ENCODE data around the gene DOK5. TPM values are rescaled to one million over a fixed set of nuclear protein-coding genes. Genes with fewer than 3 reads are reported as not detected.

Gene DOK5
- total and polyA plus RNA-seq, 2 experiments from 2014 or later = 5.0 to 6.9 TPM

DNA sequence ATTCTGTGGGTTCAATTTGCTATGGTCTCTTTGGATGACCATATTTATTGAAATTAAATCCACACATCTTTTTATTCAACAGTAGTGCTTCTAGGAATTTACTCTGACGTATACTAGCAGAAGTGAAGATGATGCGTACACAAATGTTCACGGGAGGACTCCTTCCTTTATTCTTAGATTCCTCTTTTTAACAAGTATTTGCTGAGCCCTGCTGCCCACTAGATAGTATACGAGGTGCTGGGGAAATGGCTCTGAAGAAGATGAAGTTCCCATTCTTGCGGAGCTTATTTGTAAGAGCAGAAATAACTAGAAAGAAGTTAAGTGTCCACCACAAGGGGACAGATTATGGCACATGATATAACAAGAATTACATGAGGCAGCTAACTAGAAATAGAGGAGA lies 145.2 kb downstream of the DOK5 start (continued):
- TF ChIP-seq, protein P1, sequence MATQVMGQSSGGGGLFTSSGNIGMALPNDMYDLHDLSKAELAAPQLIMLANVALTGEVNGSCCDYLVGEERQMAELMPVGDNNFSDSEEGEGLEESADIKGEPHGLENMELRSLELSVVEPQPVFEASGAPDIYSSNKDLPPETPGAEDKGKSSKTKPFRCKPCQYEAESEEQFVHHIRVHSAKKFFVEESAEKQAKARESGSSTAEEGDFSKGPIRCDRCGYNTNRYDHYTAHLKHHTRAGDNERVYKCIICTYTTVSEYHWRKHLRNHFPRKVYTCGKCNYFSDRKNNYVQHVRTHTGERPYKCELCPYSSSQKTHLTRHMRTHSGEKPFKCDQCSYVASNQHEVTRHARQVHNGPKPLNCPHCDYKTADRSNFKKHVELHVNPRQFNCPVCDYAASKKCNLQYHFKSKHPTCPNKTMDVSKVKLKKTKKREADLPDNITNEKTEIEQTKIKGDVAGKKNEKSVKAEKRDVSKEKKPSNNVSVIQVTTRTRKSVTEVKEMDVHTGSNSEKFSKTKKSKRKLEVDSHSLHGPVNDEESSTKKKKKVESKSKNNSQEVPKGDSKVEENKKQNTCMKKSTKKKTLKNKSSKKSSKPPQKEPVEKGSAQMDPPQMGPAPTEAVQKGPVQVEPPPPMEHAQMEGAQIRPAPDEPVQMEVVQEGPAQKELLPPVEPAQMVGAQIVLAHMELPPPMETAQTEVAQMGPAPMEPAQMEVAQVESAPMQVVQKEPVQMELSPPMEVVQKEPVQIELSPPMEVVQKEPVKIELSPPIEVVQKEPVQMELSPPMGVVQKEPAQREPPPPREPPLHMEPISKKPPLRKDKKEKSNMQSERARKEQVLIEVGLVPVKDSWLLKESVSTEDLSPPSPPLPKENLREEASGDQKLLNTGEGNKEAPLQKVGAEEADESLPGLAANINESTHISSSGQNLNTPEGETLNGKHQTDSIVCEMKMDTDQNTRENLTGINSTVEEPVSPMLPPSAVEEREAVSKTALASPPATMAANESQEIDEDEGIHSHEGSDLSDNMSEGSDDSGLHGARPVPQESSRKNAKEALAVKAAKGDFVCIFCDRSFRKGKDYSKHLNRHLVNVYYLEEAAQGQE (IDR thresholded peaks at IDR 0.05; ENCODE audit: unreplicated experiment) = no peak
- no peak for TF ChIP-seq EZH2 (IDR thresholded peaks at IDR 0.05; ENCODE audit: low read depth, unreplicated experiment)
- TF ChIP-seq NANOG (IDR thresholded peaks at IDR 0.05; ENCODE audit: borderline replicate concordance) = no peak
- TF ChIP-seq EZH2phosphoT487 (IDR thresholded peaks at IDR 0.05; ENCODE audit: unreplicated experiment) = no peak

DNA sequence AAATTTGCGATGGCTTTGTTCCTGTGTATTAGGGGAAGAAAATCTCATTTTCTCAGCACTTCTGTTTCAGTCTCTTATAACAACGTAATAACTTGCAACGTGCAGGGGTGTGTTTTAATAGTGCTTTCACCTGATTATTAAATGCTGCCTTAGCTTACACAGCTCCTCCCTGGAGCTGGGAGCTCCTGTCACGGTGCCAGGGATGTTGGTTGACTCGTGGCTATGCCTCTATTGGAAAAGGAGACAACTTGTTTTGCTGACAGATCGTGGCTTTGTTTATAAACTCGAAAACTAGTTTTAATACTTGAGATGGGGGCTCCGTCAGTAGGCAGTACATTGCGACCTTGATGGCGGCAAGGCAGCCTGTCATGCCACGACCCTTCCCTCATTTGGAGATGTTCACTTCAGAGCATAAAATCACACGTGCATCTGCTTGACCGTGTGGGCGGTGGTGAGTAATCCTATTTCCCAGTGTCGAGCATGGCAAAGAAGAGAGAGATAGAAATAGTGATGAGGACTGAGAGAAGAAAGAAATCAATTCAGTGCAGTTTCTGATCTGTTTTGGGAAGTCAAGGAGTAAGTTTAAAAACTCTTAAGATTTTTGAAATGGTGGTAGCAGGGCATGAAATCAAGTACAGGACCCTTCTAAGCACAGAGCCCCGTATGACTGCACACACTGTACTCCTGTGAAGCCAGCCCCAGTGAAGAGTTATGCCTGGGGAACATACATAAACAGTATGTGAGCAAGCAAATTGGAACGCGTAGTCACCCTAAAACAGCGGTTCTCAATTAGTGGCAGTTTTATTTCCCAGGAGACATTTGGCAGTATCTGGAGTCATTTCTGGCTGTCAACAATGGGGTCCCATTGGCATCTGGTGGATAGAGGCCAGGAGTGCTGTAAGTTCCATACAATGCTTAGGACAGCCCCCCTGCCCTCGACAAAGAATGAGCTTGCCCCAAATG lies 147.2 kb downstream of the DOK5 start:
- Histone ChIP-seq H3K4me2 (no peak overlapping the region), H3K4me3 (no peak overlapping the region), H3K27me3 (ENCODE audit: insufficient read depth) (no peaks in the 10 kb centered on the region), H2AFZ (no peak overlapping the region; the same call in 1 of the 2 replicates), H3K79me2 (replicated peaks; ENCODE audit: insufficient read depth) (no peaks in the 10 kb centered on the region), H3F3A (replicated peaks; ENCODE audit: low read depth) (no peaks in the 10 kb centered on the region), H3K27ac (ENCODE audit: low read depth) (no peak overlapping the region), H3K9me2 (ENCODE audit: insufficient read depth) (no peaks in the 10 kb centered on the region), H3K36me3 (ENCODE audit: insufficient read depth) (no peaks in the 10 kb centered on the region), H4K20me1 (replicated peaks; ENCODE audit: insufficient read depth) (no peaks in the 10 kb centered on the region), H3K4me1 (ENCODE audit: insufficient read depth) (peaks cover 17% of the 10 kb centered on the region)
- no peak overlapping the region for H3K4me3 Mint-ChIP-seq
- H3K27me3 Mint-ChIP-seq (ENCODE audit: insufficient read depth, low read depth, poor library complexity) = peaks cover 3% of the 10 kb centered on the region
- ATAC-seq (no peak), DNase-seq (ENCODE audit: low spot score) (no peak)
- H3K9me3 Mint-ChIP-seq = no peaks in the 10 kb centered on the region; the same call in 2 of the 3 replicates
- no peak overlapping the region for H3K27ac Mint-ChIP-seq
- no peaks in the 10 kb centered on the region for H3K36me3 Mint-ChIP-seq (ENCODE audit: low read depth)
- H3K4me1 Mint-ChIP-seq = peaks cover 31% of the 10 kb centered on the region
- TF ChIP-seq EZH2phosphoT487 (IDR thresholded peaks at IDR 0.05; ENCODE audit: unreplicated experiment) = no peak
- TF ChIP-seq POLR2AphosphoS5 (IDR thresholded peaks at IDR 0.05; ENCODE audit: low read depth) = no peak
- TF ChIP-seq JUNB (IDR thresholded peaks at IDR 0.05; ENCODE audit: unreplicated experiment) = no peak
- TF ChIP-seq EZH2 (IDR thresholded peaks at IDR 0.05; ENCODE audit: low read depth, unreplicated experiment) = no peak
- TF ChIP-seq, protein P2, sequence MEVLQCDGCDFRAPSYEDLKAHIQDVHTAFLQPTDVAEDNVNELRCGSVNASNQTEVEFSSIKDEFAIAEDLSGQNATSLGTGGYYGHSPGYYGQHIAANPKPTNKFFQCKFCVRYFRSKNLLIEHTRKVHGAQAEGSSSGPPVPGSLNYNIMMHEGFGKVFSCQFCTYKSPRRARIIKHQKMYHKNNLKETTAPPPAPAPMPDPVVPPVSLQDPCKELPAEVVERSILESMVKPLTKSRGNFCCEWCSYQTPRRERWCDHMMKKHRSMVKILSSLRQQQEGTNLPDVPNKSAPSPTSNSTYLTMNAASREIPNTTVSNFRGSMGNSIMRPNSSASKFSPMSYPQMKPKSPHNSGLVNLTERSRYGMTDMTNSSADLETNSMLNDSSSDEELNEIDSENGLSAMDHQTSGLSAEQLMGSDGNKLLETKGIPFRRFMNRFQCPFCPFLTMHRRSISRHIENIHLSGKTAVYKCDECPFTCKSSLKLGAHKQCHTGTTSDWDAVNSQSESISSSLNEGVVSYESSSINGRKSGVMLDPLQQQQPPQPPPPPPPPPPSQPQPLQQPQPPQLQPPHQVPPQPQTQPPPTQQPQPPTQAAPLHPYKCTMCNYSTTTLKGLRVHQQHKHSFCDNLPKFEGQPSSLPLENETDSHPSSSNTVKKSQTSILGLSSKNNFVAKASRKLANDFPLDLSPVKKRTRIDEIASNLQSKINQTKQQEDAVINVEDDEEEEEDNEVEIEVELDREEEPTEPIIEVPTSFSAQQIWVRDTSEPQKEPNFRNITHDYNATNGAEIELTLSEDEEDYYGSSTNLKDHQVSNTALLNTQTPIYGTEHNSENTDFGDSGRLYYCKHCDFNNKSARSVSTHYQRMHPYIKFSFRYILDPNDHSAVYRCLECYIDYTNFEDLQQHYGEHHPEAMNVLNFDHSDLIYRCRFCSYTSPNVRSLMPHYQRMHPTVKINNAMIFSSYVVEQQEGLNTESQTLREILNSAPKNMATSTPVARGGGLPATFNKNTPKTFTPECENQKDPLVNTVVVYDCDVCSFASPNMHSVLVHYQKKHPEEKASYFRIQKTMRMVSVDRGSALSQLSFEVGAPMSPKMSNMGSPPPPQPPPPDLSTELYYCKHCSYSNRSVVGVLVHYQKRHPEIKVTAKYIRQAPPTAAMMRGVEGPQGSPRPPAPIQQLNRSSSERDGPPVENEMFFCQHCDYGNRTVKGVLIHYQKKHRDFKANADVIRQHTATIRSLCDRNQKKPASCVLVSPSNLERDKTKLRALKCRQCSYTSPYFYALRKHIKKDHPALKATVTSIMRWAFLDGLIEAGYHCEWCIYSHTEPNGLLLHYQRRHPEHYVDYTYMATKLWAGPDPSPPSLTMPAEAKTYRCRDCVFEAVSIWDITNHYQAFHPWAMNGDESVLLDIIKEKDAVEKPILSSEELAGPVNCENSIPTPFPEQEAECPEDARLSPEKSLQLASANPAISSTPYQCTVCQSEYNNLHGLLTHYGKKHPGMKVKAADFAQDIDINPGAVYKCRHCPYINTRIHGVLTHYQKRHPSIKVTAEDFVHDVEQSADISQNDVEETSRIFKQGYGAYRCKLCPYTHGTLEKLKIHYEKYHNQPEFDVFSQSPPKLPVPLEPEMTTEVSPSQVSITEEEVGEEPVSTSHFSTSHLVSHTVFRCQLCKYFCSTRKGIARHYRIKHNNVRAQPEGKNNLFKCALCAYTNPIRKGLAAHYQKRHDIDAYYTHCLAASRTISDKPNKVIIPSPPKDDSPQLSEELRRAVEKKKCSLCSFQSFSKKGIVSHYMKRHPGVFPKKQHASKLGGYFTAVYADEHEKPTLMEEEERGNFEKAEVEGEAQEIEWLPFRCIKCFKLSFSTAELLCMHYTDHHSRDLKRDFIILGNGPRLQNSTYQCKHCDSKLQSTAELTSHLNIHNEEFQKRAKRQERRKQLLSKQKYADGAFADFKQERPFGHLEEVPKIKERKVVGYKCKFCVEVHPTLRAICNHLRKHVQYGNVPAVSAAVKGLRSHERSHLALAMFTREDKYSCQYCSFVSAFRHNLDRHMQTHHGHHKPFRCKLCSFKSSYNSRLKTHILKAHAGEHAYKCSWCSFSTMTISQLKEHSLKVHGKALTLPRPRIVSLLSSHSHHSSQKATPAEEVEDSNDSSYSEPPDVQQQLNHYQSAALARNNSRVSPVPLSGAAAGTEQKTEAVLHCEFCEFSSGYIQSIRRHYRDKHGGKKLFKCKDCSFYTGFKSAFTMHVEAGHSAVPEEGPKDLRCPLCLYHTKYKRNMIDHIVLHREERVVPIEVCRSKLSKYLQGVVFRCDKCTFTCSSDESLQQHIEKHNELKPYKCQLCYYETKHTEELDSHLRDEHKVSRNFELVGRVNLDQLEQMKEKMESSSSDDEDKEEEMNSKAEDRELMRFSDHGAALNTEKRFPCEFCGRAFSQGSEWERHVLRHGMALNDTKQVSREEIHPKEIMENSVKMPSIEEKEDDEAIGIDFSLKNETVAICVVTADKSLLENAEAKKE (CRISPR knock-in tag; IDR thresholded peaks at IDR 0.05) = no peak
- TF ChIP-seq NANOG (IDR thresholded peaks at IDR 0.05; ENCODE audit: borderline replicate concordance) = no peak
- TF ChIP-seq, protein P3, sequence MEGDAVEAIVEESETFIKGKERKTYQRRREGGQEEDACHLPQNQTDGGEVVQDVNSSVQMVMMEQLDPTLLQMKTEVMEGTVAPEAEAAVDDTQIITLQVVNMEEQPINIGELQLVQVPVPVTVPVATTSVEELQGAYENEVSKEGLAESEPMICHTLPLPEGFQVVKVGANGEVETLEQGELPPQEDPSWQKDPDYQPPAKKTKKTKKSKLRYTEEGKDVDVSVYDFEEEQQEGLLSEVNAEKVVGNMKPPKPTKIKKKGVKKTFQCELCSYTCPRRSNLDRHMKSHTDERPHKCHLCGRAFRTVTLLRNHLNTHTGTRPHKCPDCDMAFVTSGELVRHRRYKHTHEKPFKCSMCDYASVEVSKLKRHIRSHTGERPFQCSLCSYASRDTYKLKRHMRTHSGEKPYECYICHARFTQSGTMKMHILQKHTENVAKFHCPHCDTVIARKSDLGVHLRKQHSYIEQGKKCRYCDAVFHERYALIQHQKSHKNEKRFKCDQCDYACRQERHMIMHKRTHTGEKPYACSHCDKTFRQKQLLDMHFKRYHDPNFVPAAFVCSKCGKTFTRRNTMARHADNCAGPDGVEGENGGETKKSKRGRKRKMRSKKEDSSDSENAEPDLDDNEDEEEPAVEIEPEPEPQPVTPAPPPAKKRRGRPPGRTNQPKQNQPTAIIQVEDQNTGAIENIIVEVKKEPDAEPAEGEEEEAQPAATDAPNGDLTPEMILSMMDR (conservative IDR thresholded peaks at IDR 0.05; ENCODE audit: low read depth in 2 of 2) = no peak
- TF ChIP-seq, protein P4, sequence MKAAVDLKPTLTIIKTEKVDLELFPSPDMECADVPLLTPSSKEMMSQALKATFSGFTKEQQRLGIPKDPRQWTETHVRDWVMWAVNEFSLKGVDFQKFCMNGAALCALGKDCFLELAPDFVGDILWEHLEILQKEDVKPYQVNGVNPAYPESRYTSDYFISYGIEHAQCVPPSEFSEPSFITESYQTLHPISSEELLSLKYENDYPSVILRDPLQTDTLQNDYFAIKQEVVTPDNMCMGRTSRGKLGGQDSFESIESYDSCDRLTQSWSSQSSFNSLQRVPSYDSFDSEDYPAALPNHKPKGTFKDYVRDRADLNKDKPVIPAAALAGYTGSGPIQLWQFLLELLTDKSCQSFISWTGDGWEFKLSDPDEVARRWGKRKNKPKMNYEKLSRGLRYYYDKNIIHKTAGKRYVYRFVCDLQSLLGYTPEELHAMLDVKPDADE (IDR thresholded peaks at IDR 0.05) = no peak
- TF ChIP-seq CREB1 (CRISPR knock-in tag; IDR thresholded peaks at IDR 0.05; ENCODE audit: low read depth) = no peak

All from GM23338 (cell line).